Uterus (tissue), 4 donors: ENCODE results near the gene TSPAN5. TPM values are rescaled to one million over a fixed set of nuclear protein-coding genes. Genes with fewer than 3 reads are reported as not detected.

Experiments used
- DNase-seq, 2 donors: peaks; one replicate each; pipeline ENCODE4 v3.0.0-alpha.2; 2019 to 2020
- H3K27ac ChIP-seq, 2 donors: fragments of 200-600 bp; sonication (generic); 1 replicate in 1 of 2; 2 replicates in 1 of 2; pipeline ENCODE4 v1.5.1; 2016 to 2018
- H3K27me3 ChIP-seq, 2 donors: fragments of 200-600 bp; sonication (generic); one replicate each; pipeline ENCODE4 v1.5.1; 2018 to 2019; ENCODE audit warnings: control low read depth in 1 of 2
- H3K36me3 ChIP-seq, 2 donors: fragments of 200-600 bp; sonication (generic); one replicate each; pipeline ENCODE4 v1.5.1; 2019; ENCODE audit warnings: control low read depth in 1 of 2
- H3K4me1 ChIP-seq, 2 donors: fragments of 200-600 bp; sonication (generic); one replicate each; pipeline ENCODE4 v1.5.1; 2018 to 2019; ENCODE audit warnings: control low read depth in 1 of 2
- H3K4me3 ChIP-seq, 2 donors: fragments of 200-600 bp; sonication (generic); 1 replicate in 1 of 2; 2 replicates in 1 of 2; pipeline ENCODE4 v1.5.1; 2018 to 2019; ENCODE audit warnings: mild to moderate bottlenecking in 1 of 2
- H3K9me3 ChIP-seq, 2 donors: fragments of 200-600 bp; sonication (generic); one replicate each; pipeline ENCODE4 v1.5.1; 2019; ENCODE audit warnings: control low read depth in 1 of 2
- POLR2A ChIP-seq, 2 donors: fragments of 450-650 bp; IDR thresholded peaks; one replicate each; pipeline ENCODE4 v1.6.1; 2016; ENCODE audit warnings: antibody characterized with exemption in 2 of 2, mild to moderate bottlenecking in 1 of 2, moderate library complexity in 1 of 2
- intact Hi-C: fragments of 100-400 bp; cut with DNase I; formaldehyde crosslinking; loops from one replicate; pipeline ENCODE4 v1.15.1; 2023; ENCODE audit warnings: low total_unique reads
- total RNA-seq, 4 donors: library from RNA; depleted of rRNA in 3 of 4; stranded (reverse); fragments of >200 nt in 3 of 4; gene quantifications; one replicate each; pipeline versions ENCODE4 v1.1.0 to v1.2.4, GENCODE V29; 2014 to 2023
- TF ChIP-seq, protein P1 (sequence below), 4 experiments: fragments of 200-600 bp in 2 of 4; fragments of 450-650 bp in 2 of 4; sonication (generic) in 2 of 4; IDR thresholded peaks; one replicate each; pipeline ENCODE4 v1.5.1; 2016 to 2019; ENCODE audit warnings: antibody characterized with exemption in 4 of 4, mild to moderate bottlenecking in 2 of 4, moderate library complexity in 1 of 4
- donor health status: DM: yes; HTN: yes; CAD: no.

The TSPAN5 gene
- total RNA-seq, 4 donors from 2014 or later = 15.9 to 45.3 (median 30.3) TPM

DNA sequence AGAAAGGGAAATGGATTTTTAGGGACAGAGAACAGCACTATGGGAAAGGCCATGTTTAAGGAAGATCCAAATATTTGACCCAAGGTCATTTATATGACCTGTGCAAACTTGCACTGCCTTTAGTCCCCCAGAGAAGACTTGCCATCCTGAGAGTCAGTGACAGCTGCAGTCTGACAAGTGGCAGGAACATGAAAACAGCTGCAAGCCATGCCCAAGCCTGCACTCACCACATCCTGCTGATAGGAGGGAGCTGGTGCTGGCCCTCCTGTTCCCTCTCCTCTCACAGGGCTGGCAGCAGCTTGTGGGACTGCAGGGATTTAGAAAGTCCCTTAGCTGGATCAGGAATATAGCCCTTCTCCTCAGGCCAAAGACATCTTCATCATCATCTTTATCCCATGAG lies 209.5 kb downstream of the TSPAN5 start:
- DNase-seq = no peak
- Histone ChIP-seq H3K4me3 (no peak overlapping the region), H3K27me3 (no peaks in the 10 kb centered on the region), H3K36me3 (no peaks in the 10 kb centered on the region), H3K9me3 (no peaks in the 10 kb centered on the region), H3K4me1 (no peaks in the 10 kb centered on the region), H3K27ac (no peak overlapping the region)
- intact Hi-C loops = no loop called here
- TF ChIP-seq, protein P1, sequence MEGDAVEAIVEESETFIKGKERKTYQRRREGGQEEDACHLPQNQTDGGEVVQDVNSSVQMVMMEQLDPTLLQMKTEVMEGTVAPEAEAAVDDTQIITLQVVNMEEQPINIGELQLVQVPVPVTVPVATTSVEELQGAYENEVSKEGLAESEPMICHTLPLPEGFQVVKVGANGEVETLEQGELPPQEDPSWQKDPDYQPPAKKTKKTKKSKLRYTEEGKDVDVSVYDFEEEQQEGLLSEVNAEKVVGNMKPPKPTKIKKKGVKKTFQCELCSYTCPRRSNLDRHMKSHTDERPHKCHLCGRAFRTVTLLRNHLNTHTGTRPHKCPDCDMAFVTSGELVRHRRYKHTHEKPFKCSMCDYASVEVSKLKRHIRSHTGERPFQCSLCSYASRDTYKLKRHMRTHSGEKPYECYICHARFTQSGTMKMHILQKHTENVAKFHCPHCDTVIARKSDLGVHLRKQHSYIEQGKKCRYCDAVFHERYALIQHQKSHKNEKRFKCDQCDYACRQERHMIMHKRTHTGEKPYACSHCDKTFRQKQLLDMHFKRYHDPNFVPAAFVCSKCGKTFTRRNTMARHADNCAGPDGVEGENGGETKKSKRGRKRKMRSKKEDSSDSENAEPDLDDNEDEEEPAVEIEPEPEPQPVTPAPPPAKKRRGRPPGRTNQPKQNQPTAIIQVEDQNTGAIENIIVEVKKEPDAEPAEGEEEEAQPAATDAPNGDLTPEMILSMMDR (IDR thresholded peaks at IDR 0.05) = no peak
- TF ChIP-seq POLR2A (IDR thresholded peaks at IDR 0.05) = no peak

DNA sequence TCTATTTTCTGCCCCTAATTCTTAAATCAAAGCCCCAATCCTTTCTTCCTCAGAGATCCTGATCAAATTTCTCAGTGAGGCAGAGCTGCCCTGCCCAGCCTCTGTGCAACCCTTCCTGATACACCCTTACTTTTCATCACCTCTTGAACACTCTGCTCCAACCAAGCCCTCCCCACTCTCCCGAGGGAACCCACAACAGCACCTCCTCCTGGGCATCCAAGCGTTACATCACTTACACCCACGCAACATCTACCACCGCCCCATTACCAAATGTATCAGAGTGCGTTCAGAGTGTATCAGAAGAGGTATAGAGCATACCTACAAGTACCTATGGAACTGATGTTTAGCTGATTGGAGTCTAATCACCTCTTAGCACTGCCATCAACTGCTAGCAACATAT lies 210.8 kb downstream of the TSPAN5 start:
- no peak overlapping the region for H3K4me3 ChIP-seq
- intact Hi-C loops = no loop called here
- no peaks in the 10 kb centered on the region for H3K27me3 ChIP-seq
- DNase-seq = no peak
- TF ChIP-seq, protein P1 (IDR thresholded peaks at IDR 0.05) = no peak
- TF ChIP-seq POLR2A (IDR thresholded peaks at IDR 0.05) = no peak
- no peaks in the 10 kb centered on the region for H3K9me3 ChIP-seq
- no peaks in the 10 kb centered on the region for H3K36me3 ChIP-seq
- no peak overlapping the region for H3K27ac ChIP-seq
- no peaks in the 10 kb centered on the region for H3K4me1 ChIP-seq

DNA sequence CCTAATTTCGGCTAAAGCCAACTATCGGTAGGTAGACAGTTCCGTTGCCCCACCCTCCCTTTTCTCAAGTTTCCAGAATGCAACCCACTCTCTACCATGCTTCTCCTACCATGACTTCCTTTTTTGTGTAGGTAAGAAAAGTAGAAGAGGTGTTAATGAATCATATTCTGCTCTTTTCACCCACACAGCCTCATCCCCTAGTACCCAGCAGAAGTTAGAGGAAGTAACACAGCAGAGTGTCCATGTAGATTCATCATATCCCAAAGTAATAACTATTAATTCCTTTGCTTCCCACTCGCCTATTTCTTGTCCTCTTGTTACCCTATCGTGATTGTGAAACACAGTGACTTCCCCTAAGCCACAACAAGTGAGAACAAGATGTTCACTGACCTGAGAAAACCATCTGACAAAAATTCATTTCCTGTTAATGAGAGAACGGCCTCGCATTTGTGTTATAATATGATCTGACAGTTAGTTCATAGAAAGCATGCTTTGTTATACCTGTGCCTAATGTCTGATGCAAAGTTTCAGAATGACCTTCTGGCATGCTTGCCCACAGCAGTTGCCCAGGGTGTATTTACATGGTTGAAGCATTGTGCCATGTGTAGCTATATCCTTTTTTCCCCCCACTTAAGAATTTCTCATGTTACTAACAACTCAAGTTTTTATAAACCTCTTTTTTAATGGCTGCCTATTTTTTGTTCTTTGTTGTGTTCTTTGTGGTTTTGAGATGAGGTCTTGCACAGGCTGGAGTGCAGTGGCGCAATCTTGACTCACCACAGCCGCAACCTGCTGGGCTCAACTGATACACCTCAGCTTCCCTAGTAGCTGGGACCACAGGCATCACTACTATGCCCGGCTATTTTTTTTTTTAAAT lies 211.7 kb downstream of the TSPAN5 start:
- DNase-seq = no peak
- Histone ChIP-seq H3K9me3 (no peaks in the 10 kb centered on the region), H3K27ac (no peak overlapping the region), H3K27me3 (no peaks in the 10 kb centered on the region), H3K36me3 (no peaks in the 10 kb centered on the region), H3K4me1 (no peaks in the 10 kb centered on the region), H3K4me3 (no peak overlapping the region)
- TF ChIP-seq, protein P1 (IDR thresholded peaks at IDR 0.05) = no peak
- TF ChIP-seq POLR2A (IDR thresholded peaks at IDR 0.05) = no peak
- intact Hi-C loops = no loop called here

DNA sequence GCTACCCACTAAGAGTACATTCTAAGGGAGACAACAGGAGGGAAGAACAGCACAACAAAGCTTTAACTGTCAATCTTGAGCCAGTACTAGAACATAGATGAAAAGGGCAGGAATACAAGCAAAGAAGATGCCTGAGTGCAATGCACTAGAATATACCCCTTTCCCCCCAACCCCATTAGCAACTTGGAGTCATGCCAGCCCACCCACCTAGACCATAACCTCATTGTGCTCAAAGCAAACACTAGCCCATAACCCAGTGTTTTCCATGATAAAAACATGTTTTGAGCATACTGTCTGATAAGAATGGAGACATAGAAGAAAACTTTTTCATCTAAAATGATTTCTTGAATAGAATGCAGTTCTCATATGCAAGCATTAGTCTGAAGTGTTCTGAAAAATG lies 214.0 kb downstream of the TSPAN5 start:
- no peak overlapping the region for H3K4me3 ChIP-seq
- no peaks in the 10 kb centered on the region for H3K9me3 ChIP-seq
- H3K36me3 ChIP-seq = no peaks in the 10 kb centered on the region
- TF ChIP-seq POLR2A (IDR thresholded peaks at IDR 0.05) = no peak
- TF ChIP-seq, protein P1 (IDR thresholded peaks at IDR 0.05) = no peak
- intact Hi-C loops = no loop called here
- no peak for DNase-seq
- H3K4me1 ChIP-seq = no peaks in the 10 kb centered on the region
- H3K27ac ChIP-seq = no peak overlapping the region
- no peaks in the 10 kb centered on the region for H3K27me3 ChIP-seq

DNA sequence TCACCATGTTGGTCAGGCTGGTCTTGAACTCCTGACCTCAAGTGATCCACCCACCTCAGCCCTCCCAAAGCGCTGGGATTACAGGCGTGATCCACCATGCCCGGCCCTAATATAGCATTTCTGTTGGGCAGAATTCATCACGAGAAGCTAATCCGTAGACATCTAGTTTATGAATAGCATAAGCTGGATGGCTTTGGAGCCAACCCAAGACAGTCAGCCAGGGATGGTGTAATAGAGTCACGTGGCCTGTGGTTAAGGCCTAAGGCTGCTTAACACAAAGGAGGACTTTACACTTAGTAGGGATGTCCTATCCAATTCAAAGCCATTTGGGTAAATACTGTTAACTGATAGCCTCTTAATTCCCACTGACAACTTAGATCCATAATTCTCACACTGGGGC lies 223.6 kb downstream of the TSPAN5 start:
- intact Hi-C loops = no loop called here

More for the DNA sequence above, 223.6 kb downstream of the TSPAN5 start:
- no peak for DNase-seq
- no peak for TF ChIP-seq POLR2A (IDR thresholded peaks at IDR 0.05)
- TF ChIP-seq, protein P1 (IDR thresholded peaks at IDR 0.05) = no peak
- H3K27me3 ChIP-seq = no peaks in the 10 kb centered on the region
- H3K36me3 ChIP-seq = no peaks in the 10 kb centered on the region
- H3K27ac ChIP-seq = no peak overlapping the region
- H3K9me3 ChIP-seq = no peaks in the 10 kb centered on the region
- no peaks in the 10 kb centered on the region for H3K4me1 ChIP-seq
- H3K4me3 ChIP-seq = no peak overlapping the region
